HG03280 (cell line): ENCODE measurements around the gene HADHB.

Source experiments
- ATAC-seq: cut with Tn5 transposase; IDR thresholded peaks from one replicate; pipeline ENCODE4 v1.9.1; 2021; ENCODE audit warnings: mild to moderate bottlenecking, moderate library complexity; ENCODE audit not compliant: unreplicated experiment

Gene HADHB

DNA sequence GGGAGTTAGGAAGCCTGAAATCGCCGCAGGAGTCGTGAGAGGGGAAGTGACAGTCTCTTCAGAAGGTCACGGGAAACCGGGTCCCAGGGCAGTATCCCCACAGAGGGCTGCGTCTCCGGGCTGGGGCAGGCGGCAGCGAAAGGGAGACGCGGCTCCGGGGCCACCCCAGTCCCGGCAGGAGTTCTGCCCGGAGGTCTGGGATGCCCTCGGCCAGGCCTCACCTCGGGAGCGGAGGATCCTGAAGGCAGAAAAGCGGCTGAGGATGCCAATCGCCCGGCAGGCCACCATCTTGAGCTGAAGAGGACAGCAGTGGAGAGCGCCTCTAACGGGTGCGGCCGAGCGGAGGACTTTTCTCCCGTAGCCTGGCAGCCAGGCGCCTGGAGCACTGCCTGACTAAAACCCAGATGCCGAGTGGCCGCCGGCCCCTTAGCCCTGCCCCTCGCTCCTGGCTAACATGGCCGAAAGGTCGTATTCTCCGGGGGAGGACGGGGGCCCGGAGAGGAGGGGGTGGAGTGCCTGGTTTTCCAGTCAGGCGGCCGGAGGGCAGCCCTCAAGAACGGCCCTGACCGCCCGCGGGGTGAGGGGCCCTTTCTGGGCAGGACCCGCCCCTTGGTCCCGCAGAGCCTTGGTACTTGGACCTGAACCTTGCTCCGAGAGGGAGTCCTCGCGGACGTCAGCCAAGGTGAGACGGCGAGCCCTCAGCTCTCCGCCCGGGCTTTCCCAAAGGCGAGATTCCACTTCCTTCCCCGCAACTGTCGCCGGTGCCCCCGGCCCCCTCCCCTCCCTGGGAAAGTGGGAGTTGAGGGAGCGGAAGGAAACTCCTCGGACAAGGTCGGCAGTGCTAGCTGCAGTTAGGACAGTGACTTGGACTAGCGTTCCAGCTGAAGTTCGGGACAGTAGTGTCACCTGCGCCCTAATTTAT is at the start of gene HADHB, which contains the start of gene HADHA:
Gene HADHB, plus strand, starts transcription at position 631 of the 922 bp plus-strand sequence. CDS start 9,316 bp downstream, outside the sequence.
Gene HADHA, minus strand, starts transcription at position 324 of the 922 bp plus-strand sequence. Its CDS starts 36 bp downstream, at position 288.
- ATAC-seq = peak; percentile 69

DNA sequence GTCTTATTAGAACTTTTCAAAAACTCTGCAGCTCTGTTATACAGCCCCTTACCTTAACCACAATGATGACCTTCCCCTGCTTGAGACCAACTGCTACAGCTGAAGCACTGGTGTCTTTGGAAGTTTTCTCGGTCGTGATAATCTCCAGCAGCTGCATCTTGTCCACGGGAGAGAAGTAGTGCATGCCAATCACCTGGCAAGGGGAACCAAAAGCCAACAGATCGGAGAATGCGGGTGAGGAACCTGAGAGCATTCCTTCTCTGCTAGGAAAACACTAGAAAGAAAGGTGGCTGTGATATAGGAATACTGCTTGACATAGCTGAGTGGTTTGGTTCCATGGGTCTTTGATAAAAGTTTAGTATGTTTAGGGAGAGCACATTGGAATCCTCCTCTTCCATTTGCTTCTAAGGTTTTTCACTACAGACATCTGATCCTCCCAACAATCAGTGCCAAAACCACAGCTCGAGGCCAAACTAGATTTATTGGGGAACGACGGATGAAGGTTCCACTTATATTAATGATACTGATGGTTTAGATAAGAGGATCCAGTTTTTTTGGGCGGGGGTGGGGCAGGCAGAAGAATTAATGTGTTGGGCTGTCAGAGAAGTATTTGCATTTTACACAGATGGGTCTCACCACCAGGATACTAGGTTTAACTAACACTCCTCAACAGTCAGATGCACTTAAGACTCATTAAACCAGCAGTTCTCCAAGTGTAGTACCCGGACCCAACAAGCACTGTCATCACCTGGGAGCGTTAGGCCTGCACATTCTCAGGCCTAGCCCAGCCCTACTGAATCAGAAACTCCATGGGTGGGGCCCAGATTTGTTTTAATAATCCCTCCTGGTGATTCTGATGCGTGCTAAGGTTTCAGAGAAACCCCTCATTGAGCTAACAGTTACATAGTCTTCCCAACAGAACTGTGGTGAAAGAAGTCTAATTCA is 49.4 kb upstream of the HADHB start:
- ATAC-seq = no peak

DNA sequence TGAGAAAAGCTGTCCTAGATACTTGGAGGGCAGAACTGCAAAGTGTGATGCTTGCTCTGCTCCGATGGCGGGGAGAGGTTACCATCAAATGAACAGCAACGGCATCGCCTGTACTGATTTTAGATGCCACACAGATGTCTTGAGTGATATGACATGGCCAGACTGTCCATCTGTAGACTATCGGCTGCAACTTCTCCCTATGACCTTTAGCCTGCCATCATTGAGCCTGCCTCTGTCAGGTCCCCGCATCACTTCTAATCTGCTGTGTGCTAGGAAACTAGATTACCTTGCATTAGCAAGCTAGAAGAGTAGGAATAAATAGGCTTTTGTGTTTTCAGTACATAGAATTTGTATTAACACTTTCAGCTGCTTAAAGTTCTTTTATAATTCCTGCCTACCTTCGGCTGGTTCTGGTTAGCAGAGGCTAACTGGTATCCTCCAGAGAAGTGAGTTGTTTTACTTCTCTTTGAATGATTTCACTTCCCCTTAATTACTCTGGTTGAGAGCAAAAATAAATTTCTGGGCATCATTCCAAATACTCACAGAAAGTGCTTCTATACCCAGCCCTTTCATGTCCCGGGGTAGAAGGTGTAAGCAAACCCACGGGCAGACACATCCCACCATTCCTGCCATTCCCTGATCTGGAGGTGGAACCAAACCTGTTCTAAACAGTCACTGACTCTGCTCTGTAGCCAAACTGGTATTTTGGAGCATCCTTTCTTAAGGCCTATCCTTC is 47.9 kb upstream of the HADHB start:
- no peak for ATAC-seq

DNA sequence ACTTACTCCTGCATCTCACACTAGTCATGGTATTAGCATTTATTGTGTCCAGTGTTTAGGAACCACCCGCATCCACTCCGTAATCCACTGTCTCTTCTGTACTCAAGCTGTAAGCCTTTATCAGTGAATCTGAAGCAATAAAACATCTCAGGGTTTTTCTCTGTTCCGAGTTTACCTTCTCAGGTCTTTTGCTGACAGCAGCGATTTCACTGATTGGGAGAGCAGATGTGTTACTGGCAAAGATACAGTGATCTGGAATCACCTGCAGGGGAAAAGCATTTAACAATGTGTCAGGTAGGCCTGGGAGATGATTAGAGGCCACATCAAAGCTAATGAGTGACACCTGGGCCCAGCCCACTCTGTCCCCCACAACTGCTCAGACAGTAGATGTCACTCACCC is 47.2 kb upstream of the HADHB start:
- ATAC-seq = no peak

DNA sequence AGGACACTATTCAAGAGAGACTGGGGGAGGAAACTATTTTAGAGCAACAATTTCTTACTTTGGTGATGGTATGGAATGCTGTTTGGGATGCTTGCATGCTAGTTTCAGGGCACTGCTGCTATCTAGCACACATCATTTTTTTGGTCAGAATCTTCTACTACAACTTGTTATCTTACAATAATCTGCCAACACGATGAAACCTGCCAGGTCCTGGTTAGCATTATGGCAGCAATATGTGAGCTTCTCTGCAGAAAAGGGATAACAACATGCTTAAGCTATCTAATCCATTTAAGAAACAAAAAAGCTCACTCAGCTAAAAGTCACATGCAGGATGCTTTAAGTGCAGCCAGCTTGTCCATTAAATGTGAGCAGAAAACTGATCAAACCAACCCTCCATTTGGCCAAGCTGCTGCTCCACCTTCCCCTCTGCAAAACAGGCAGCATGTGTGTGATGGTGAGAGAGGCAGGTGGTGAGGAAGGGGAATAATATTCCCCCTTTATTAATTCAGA is 41.7 kb upstream of the HADHB start:
- ATAC-seq = no peak

DNA sequence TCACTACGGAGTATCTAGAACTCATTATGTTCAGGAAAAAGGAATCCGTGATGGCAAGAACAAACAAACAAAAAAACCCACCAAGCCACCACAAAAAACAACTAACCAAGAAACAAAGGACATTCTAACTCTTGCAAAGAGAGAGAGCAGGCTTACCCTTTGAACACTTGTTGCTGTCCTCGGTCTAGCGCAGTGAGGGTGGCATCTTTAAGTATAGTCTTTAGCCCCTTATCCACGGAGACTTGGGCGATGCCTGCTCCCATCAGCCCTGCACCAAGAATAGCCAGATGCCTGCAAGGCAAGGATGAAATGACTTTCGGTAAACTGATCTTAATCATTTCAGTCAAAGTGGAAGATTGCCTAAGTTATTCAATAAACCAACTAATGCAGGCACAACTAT is 40.8 kb upstream of the HADHB start:
- no peak for ATAC-seq

DNA sequence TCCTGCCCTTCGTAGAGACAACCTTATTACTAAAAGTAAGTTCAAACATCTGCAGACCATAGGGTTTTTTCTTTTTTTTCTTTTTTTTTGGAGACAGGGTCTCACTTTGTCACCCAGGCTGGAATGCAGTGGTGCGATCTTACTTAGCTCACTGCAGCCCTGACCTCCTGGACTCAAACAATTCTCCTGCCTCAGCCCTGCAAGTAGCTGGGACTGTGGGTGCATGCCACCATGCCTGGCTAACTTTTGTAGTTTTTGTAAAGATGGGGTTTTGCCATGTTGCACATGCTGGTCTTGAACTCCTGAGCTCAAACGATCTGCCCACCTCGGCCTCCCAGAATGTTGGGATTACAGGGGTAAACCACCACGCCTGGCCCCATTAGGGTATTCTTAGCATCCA is 32.7 kb upstream of the HADHB start:
- ATAC-seq = no peak

DNA sequence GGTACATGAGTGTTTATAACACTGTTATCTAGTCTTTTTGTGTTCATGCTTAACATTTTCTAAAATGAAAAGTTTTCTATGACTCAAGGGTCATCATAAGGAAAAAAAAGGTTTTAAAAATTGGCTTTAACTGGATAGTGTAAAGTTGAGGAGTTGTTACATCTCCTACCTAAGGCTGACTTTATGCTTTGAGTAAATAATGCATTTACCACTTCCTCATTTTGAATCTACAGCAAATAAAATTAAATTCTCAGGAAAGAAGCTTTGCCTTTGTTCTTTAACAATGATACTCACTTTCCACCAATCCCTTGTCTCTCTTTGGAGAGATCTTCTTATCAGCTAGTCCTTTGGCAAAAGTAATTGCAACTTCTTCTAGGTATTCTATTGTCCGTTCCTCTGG is 30.0 kb upstream of the HADHB start:
- ATAC-seq = no peak

DNA sequence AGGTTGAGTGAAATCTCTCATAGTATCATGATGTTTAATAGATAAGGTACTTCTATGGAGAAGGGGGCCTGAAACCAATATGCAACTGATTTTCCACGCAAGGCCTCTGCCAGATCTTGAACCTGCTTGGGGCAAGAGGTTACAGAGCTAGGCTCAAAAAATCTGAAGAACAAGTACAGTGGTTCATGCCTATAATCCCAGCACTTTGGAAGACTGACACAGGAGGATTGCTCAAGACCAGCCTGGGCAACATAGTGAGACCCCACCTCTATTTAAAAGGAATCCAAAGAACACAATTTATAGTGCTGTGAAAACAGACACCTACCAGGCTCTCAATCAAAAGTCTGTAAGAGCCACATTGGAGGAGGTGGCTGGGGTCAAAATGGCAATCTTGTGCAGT is 28.9 kb upstream of the HADHB start:
- no peak for ATAC-seq

DNA sequence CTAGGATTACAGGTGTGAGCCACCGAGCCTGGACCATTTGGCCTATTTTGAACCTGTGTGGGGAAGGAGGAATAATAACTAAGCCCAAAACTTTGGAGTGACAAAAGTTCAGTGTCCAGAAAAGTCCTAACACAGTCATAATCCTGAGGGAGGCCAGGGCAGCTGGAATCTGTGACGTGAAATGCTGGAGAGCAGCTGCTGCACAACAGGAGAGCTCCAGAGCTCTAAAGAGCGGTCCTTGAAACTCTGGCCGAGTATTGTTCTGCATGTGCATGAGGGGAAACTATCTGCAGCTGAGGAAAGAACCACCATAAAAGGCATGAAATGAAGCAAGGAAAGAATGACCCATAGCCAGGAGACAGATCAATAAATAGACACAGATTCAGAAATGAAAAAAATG is 28.2 kb upstream of the HADHB start:
- no peak for ATAC-seq

DNA sequence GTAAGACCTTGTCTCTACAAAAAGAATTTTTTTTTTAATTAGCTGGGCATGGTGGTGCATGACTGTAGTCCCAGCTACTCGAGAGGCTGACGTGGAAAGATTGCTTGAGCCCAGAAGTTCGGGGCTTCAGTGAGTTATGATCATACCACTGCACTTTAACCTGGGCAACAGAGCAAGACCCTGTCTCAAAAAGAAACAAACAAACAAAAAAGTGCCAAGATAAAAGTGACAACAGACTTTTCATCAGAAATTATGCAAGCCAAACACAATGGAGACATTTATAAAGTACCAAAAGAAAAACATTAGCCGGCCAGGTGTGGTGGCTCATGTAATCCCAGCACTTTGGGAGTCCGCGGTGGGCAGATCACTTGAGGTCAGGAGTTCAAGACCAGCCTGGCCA is 27.0 kb upstream of the HADHB start:
- no peak for ATAC-seq

DNA sequence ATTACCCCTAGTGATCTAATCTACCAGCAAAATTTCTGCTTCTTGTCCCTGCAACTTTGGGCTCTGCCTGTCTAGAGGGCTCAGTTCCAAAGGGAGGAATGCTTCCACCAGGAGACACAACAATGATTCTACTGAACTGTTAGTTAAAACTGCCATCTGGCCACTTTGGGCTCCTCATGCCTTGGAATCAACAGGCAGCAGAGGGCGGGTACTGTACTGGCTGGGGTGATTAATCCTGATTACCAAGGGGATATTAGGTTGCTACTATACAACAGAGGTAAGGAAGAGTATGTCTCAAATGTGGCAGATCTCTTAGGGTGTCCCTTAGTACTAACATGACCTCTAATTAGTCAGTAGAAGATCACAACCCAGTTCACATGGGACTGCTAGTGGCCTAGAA is 21.7 kb upstream of the HADHB start:
- ATAC-seq = no peak

DNA sequence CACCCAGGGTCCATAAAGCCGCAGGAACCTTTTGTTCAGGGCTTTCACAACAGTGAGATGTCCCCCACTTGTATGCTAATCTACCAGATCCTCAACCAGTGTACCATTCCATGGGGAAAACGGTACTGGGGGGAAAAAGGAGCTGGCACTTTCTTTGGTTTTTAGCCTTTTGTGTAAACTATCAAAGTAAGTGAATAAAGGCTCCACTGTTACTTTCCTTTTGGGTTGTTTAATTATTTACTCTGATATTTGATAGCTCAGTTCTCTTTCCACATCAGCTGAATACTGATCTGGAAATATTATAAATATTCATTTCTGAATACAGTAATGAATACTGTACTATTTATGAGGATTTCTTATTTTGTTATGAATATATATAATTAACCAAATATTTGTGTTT is 20.6 kb upstream of the HADHB start:
- ATAC-seq = no peak

DNA sequence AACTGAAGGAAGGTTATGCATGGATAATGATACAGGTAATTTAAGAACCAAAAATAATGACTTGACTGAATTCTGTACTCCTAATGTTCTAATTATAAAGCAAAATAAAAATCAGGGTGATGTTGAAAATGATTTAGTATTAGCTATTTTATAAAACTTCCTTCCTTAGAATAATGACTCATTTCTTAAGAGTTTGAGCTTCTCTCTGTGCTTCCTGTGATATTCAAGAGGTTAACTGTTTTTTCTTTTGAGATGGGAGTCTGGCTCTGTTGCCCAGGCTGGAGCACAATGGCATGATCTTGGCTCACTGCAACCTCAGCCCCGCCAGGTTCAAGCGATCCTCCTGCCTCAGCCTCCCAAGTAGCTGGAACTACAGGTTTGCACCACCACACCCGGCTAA is 15.1 kb upstream of the HADHB start:
- ATAC-seq = no peak

DNA sequence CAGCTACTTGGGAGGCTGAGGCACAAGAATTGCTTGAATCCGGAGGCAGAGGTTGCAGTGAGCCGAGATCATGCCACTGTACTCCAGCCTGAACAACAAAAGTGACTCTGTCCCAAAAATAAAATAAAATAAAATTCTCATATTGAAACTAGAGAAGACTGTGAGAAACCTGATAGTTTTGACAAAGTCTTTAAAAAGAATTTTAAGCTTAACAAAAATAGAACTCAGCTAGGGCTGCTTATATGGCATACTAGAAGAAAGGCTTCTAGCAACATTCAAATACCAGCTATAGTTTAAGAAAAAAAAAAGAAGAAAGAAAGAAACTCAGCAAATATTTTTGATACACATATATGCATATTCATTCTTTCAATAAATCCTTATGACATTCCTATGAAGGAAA is 13.9 kb upstream of the HADHB start:
- ATAC-seq = no peak

DNA sequence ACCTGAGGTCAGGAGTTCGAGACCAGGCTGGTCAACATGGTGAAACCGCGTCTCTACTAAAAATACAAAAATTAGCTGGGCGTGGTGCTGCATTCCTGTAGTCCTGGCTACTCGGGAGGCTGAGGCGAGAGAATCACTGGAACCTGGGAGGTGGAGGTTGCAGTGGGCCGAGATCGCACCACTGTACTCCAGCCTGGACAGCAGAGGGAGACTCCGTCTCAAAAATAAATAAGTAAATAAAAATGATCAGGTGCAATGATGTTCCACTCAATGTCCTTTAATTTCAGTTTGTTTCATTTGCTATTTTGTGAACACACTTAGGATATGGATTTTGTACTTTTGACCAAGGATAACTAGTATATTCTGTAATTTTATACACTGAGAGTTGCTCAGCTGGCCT is 9.7 kb upstream of the HADHB start:
- no peak for ATAC-seq

DNA sequence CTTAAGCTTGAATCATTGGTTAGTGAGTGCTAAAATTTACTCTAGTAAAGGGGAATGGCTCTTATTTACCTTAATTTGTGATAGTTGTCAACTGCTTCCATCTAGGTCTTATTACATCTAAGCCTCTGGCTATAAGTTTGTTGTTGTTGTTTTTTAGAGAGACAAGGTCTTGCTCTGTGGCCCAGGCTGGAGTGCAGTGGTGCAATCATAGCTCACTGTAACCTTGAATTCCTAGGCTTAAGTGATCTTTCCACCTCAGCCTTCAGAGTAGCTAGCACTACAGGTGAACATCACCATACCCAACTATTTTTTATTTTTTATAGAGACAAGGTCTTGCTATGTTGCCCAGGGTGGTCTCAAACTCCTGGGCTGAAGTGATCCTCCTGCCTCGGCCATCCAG is 6.9 kb upstream of the HADHB start:
- no peak for ATAC-seq

DNA sequence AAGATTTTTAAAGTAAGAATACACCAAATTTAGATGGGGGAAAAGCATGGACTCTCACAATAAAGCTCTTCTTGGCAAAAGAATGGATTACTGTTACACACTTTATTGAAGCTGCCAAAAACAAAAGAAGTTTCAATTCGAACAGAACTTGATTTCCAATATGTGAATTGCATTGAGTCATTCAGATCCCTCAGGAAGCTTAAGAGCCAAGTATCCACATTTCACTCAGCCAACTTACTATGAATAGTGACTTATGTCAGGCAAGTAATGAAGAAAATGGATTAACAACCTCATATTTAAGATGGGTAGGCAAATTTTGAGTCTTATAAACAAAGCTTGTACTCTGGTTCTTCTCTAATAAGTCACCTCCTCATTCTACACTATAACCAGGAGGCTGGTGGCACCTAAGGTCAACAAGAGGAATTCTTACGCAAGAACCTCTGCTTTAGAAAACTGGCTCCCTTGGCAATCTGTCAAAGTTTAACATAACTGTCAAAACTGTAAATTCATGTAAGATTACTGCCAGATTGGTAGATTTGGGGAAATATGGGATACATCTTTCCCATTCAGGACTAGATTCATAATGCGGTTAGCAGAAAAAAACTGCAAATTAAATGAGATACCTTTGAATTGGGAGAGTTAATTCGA is 6.3 kb upstream of the HADHB start:
- no peak for ATAC-seq

DNA sequence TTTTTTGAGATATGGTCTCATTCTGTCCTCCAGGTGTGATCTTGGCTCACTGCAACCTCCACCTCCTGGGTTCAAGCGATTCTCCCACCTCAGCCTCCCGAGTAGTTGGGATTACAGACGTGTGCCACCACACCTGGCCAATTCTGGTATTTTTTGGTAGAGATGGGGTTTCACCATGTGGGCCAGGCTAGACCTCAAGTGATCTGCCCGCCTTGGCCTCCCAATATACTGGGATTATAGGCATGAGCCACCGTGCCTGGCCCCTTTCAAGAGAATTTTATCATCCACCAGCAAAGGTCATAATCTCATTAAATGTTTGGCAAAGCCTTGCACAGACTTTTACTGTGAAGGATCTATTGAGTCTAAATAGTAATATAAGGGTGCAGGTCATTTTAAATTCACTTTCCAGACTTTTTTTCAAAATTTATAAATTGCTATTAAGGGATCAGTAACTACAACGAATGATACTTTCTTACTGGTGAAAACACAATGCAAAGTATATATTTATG is 2.8 kb upstream of the HADHB start:
- ATAC-seq = no peak
